Calu3 (cell line): ENCODE measurements around the gene PLEKHG3. TPM values are rescaled to one million over a fixed set of nuclear protein-coding genes. Genes with fewer than 3 reads are reported as not detected.

Experiments used
- BruUV-seq: library from RNA; stranded (reverse); fragments of 400-500 nt; replicated peaks from 2 replicates; lab custom pipeline; 2021; lab: Mats Ljungman, UMichigan
- CTCF ChIA-PET: fragments of 300-600 bp; sonication (Branson Sonifier 250); formaldehyde crosslinking; loops from one replicate; lab custom pipeline; 2022; ENCODE audit warnings: antibody characterized with exemption; lab: Charles Lee
- DNase-seq: peaks from one replicate; pipeline ENCODE4 v3.0.0; 2022
- H3K27ac Mint-ChIP-seq: one replicate; pipeline ENCODE4 v1.8.0; 2022; ENCODE audit warnings: mixed read lengths; ENCODE audit not compliant: unreplicated experiment
- H3K27me3 Mint-ChIP-seq: one replicate; pipeline ENCODE4 v1.8.0; 2022; ENCODE audit warnings: mixed read lengths; ENCODE audit not compliant: unreplicated experiment
- H3K36me3 Mint-ChIP-seq: one replicate; pipeline ENCODE4 v1.8.0; 2022; ENCODE audit warnings: mild to moderate bottlenecking, moderate library complexity, mixed read lengths; ENCODE audit not compliant: insufficient read depth, unreplicated experiment
- H3K4me1 Mint-ChIP-seq: one replicate; pipeline ENCODE4 v1.8.0; 2022; ENCODE audit warnings: mild to moderate bottlenecking, low read depth, mixed read lengths; ENCODE audit not compliant: unreplicated experiment
- H3K4me3 Mint-ChIP-seq: one replicate; pipeline ENCODE4 v1.8.0; 2022; ENCODE audit warnings: mild to moderate bottlenecking, low read depth, moderate library complexity, mixed read lengths; ENCODE audit not compliant: unreplicated experiment
- H3K9me3 Mint-ChIP-seq: one replicate; pipeline ENCODE4 v1.8.0; 2022; ENCODE audit warnings: low read depth, mixed read lengths; ENCODE audit not compliant: unreplicated experiment
- intact Hi-C: fragments of 100-400 bp; cut with micrococcal nuclease; formaldehyde crosslinking; loops from one replicate; pipeline ENCODE4 v1.10.0; 2022; ENCODE audit not compliant: unreplicated experiment
- total RNA-seq: library from RNA; stranded (reverse); gene quantifications from 2 replicates; pipeline ENCODE4 v1.2.3, GENCODE V29; 2022
- TF ChIP-seq, protein P1 (sequence below): fragments of 200-600 bp; IDR thresholded peaks from one replicate; pipeline ENCODE4 v1.8.0; 2022; ENCODE audit warnings: antibody characterized with exemption; ENCODE audit not compliant: unreplicated experiment

Gene PLEKHG3
- total RNA-seq, 1 experiment from 2014 or later: 39.0 TPM

GRCh38 chr14:64673748-64674147, 30.5 kb upstream of the PLEKHG3 start:
- H3K27me3 Mint-ChIP-seq: no peaks in the 10 kb centered on the region
- H3K36me3 Mint-ChIP-seq: no peaks in the 10 kb centered on the region
- no peak for DNase-seq
- CTCF ChIA-PET: interaction anchor here (1.9 kb wide), 1 partner anchor 88 kb away, joined by 5 read pairs; no protein-coding TSS in a partner anchor
- H3K4me1 Mint-ChIP-seq: peaks cover 9% of the 10 kb centered on the region
- TF ChIP-seq, protein P1, sequence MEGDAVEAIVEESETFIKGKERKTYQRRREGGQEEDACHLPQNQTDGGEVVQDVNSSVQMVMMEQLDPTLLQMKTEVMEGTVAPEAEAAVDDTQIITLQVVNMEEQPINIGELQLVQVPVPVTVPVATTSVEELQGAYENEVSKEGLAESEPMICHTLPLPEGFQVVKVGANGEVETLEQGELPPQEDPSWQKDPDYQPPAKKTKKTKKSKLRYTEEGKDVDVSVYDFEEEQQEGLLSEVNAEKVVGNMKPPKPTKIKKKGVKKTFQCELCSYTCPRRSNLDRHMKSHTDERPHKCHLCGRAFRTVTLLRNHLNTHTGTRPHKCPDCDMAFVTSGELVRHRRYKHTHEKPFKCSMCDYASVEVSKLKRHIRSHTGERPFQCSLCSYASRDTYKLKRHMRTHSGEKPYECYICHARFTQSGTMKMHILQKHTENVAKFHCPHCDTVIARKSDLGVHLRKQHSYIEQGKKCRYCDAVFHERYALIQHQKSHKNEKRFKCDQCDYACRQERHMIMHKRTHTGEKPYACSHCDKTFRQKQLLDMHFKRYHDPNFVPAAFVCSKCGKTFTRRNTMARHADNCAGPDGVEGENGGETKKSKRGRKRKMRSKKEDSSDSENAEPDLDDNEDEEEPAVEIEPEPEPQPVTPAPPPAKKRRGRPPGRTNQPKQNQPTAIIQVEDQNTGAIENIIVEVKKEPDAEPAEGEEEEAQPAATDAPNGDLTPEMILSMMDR: no peak
- no TSS peak for BruUV-seq
- intact Hi-C loops: loop anchor here (5.0 kb wide), 2 partner anchors 44 to 219 kb away; no protein-coding TSS in a partner anchor
- H3K27ac Mint-ChIP-seq: no peak overlapping the region
- H3K9me3 Mint-ChIP-seq: no peaks in the 10 kb centered on the region
- H3K4me3 Mint-ChIP-seq: no peak overlapping the region

DNA sequence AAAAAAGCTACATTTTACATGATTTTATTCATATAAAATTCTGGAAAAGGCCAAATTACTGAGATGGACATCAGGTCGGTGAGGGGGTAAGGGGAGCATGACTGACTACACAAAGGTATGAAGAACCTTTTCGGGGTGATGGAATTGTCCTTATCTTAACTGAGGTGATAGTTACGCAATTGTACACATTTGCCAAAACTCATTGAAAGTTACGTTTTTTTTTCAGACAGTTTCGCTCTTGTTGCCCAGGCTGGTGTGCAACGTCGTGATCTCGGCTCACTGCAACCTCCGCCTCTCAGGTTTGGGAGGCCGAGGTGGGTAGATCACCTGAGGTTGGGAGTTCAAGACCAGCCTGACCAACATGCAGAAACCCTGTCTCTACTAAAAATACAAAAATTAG, 29.4 kb upstream of the PLEKHG3 start:
- H3K27me3 Mint-ChIP-seq: no peaks in the 10 kb centered on the region
- no peaks in the 10 kb centered on the region for H3K36me3 Mint-ChIP-seq
- H3K4me1 Mint-ChIP-seq: peaks cover 9% of the 10 kb centered on the region
- no peak for DNase-seq
- CTCF ChIA-PET: interaction anchor here (0.6 to 0.7 kb wide), 2 partner anchors 10 to 81 kb away, joined by 3 read pairs; no protein-coding TSS in a partner anchor
- no peaks in the 10 kb centered on the region for H3K9me3 Mint-ChIP-seq
- intact Hi-C loops: loop anchor here (5.0 kb wide), 2 partner anchors 42 to 217 kb away; no protein-coding TSS in a partner anchor
- H3K27ac Mint-ChIP-seq: no peak overlapping the region
- BruUV-seq: no TSS peak
- no peak overlapping the region for H3K4me3 Mint-ChIP-seq
- TF ChIP-seq, protein P1: no peak

- no TSS peak for BruUV-seq
- Mint-ChIP-seq H3K36me3 (no peaks in the 10 kb centered on the region), H3K9me3 (no peaks in the 10 kb centered on the region), H3K4me1 (peaks cover 9% of the 10 kb centered on the region), H3K4me3 (no peak overlapping the region), H3K27ac (no peak overlapping the region), H3K27me3 (no peaks in the 10 kb centered on the region)
- TF ChIP-seq, protein P1: no peak
- no peak for DNase-seq
- CTCF ChIA-PET: interaction anchor here (0.6 to 0.7 kb wide), 2 partner anchors 9 to 81 kb away, joined by 3 read pairs; no protein-coding TSS in a partner anchor
- intact Hi-C loops: no loop called here
These were observed 28.9 kb upstream of the PLEKHG3 start for GRCh38 chr14:64675312-64675711.

GRCh38 chr14:64676410-64677008, 27.7 kb upstream of the PLEKHG3 start:
- no peaks in the 10 kb centered on the region for H3K36me3 Mint-ChIP-seq
- DNase-seq: no peak
- BruUV-seq: no TSS peak
- H3K4me1 Mint-ChIP-seq: peaks cover 9% of the 10 kb centered on the region
- H3K9me3 Mint-ChIP-seq: no peaks in the 10 kb centered on the region
- CTCF ChIA-PET: interaction anchor here (1.2 kb wide), 1 partner anchor 86 kb away, joined by 3 read pairs; no protein-coding TSS in a partner anchor
- no peak overlapping the region for H3K27ac Mint-ChIP-seq
- intact Hi-C loops: no loop called here
- no peaks in the 10 kb centered on the region for H3K27me3 Mint-ChIP-seq
- H3K4me3 Mint-ChIP-seq: no peak overlapping the region
- TF ChIP-seq, protein P1: no peak
